ENCODE results near the gene HERC2. TPM values are rescaled to one million over a fixed set of nuclear protein-coding genes. Genes with fewer than 3 reads are reported as not detected.
A peak's percentile ranks its signal among the peaks of the same experiment; 100 is the strongest.
"Not testable (repeated sequence)": the region's sequence is repeated elsewhere in the genome, so short reads cannot be mapped to it uniquely, and the experiment has no call there.

The HERC2 gene
- total and polyA plus RNA-seq, 2 donors (not counting 3 experiments of a cell fraction or from before 2014, with no cell fraction given), result 46.1 to 83.9 TPM

- CTCF ChIA-PET, result interaction anchor here (0.7 kb wide), 1 partner anchor 114 kb away, joined by 3 read pairs; no protein-coding TSS in a partner anchor
These were observed 90.6 kb downstream of the HERC2 start for GRCh38 chr15:28231336-28231735.

GRCh38 chr15:28228990-28229640, 92.9 kb downstream of the HERC2 start:
- H3K79me2 ChIP-seq (ENCODE audit: control insufficient read depth, insufficient read depth, low read length); H3K9ac ChIP-seq (replicated peaks; ENCODE audit: extremely low read depth, insufficient read depth, low read length); POLR2A ChIA-PET; H4K20me1 ChIP-seq (replicated peaks; ENCODE audit: control insufficient read depth, extremely low read depth, insufficient read depth, low read length); H3K4me3 ChIP-seq (replicated peaks in 1 of 3; ENCODE audit: insufficient read depth in 1 of 3, low read depth in 1 of 3, low read length in 3 of 3); H3K36me3 ChIP-seq (ENCODE audit: control insufficient read depth in 2 of 2, extremely low read depth in 1 of 2, insufficient read depth in 2 of 2, low read length in 2 of 2); H3K4me1 ChIP-seq (ENCODE audit: control insufficient read depth, extremely low read depth, insufficient read depth, low read length); H2AFZ ChIP-seq (ENCODE audit: low read depth, low read length); H3K9me1 ChIP-seq (replicated peaks; ENCODE audit: control insufficient read depth, extremely low read depth, insufficient read depth, low read length); BruUV-seq (replicated peaks); dilution Hi-C loops (cut with MboI; ENCODE audit: extremely low pct_ligation_motif_present, low sequenced_read_pairs); H3K9me3 ChIP-seq (replicated peaks; ENCODE audit: control insufficient read depth, insufficient read depth, low read length); H3K27me3 ChIP-seq (ENCODE audit: control insufficient read depth in 2 of 2, insufficient read depth in 2 of 2, low read length in 2 of 2); intact Hi-C loops (cut with micrococcal nuclease); H3K27ac ChIP-seq (ENCODE audit: insufficient read depth, low read depth, low read length); FAIRE-seq; H3K4me2 ChIP-seq (ENCODE audit: insufficient read depth, low read length); CTCF ChIA-PET: not testable (repeated sequence)
- DNase-seq (ENCODE audit: low read depth, low spot score), result peak; percentile 86

More at GRCh38 chr15:28231336-28231735, 90.6 kb downstream of the HERC2 start:
- H3K4me3 ChIP-seq (replicated peaks in 1 of 3; ENCODE audit: insufficient read depth in 1 of 3, low read depth in 1 of 3, low read length in 3 of 3); H4K20me1 ChIP-seq (replicated peaks; ENCODE audit: control insufficient read depth, extremely low read depth, insufficient read depth, low read length); H3K9me3 ChIP-seq (replicated peaks; ENCODE audit: control insufficient read depth, insufficient read depth, low read length); BruUV-seq (replicated peaks); H3K9ac ChIP-seq (replicated peaks; ENCODE audit: extremely low read depth, insufficient read depth, low read length); H3K79me2 ChIP-seq (ENCODE audit: control insufficient read depth, insufficient read depth, low read length); dilution Hi-C loops (cut with MboI; ENCODE audit: extremely low pct_ligation_motif_present, low sequenced_read_pairs); intact Hi-C loops (cut with micrococcal nuclease); H3K36me3 ChIP-seq (ENCODE audit: control insufficient read depth in 2 of 2, extremely low read depth in 1 of 2, insufficient read depth in 2 of 2, low read length in 2 of 2); H3K27me3 ChIP-seq (ENCODE audit: control insufficient read depth in 2 of 2, insufficient read depth in 2 of 2, low read length in 2 of 2); POLR2A ChIA-PET; H3K4me1 ChIP-seq (ENCODE audit: control insufficient read depth, extremely low read depth, insufficient read depth, low read length); H3K27ac ChIP-seq (ENCODE audit: insufficient read depth, low read depth, low read length); FAIRE-seq; H3K9me1 ChIP-seq (replicated peaks; ENCODE audit: control insufficient read depth, extremely low read depth, insufficient read depth, low read length); H3K4me2 ChIP-seq (ENCODE audit: insufficient read depth, low read length); H2AFZ ChIP-seq (ENCODE audit: low read depth, low read length): not testable (repeated sequence)
- peak; percentile 34 for DNase-seq (ENCODE audit: low read depth, low spot score)
